NCI-H524 (cell line): ENCODE measurements around the gene RPL6.

ENCODE experiments used
- DNase-seq, 2 experiments: peaks; one replicate each; lab custom pipeline; 2025; lab: John Stamatoyannopoulos, UW

The RPL6 gene

GRCh38 chr12:112380663-112381405 is 28.6 kb downstream of the RPL6 start:
- DNase-seq = no peak

GRCh38 chr12:112375105-112375504 is 34.3 kb downstream of the RPL6 start:
- DNase-seq = no peak

- no peak for DNase-seq
These were observed 35.2 kb downstream of the RPL6 start for GRCh38 chr12:112374166-112374740.

- no peak for DNase-seq
These were observed 38.4 kb downstream of the RPL6 start for GRCh38 chr12:112370868-112371510.

- DNase-seq = no peak
These were observed 39.2 kb downstream of the RPL6 start for GRCh38 chr12:112370199-112370598.

- peak in 1 of 2 experiments; percentile 27 for DNase-seq
These were observed 40.5 kb downstream of the RPL6 start for GRCh38 chr12:112368856-112369255.

GRCh38 chr12:112367965-112368364 is 41.4 kb downstream of the RPL6 start:
- DNase-seq = no peak

GRCh38 chr12:112362310-112362709 is 47.1 kb downstream of the RPL6 start:
- no peak for DNase-seq

- DNase-seq = no peak
These were observed 48.1 kb downstream of the RPL6 start for GRCh38 chr12:112361271-112361670.

GRCh38 chr12:112359290-112359689 is 50.1 kb downstream of the RPL6 start:
- DNase-seq = no peak

- no peak for DNase-seq
These were observed 52.2 kb downstream of the RPL6 start for GRCh38 chr12:112357214-112357613.
